ENCODE measurements around the gene ACSL4.

- TF ChIP-seq CSDC2 (CRISPR knock-in tag; IDR thresholded peaks at IDR 0.05) (no peak), ZC3H10 (CRISPR knock-in tag; IDR thresholded peaks at IDR 0.05) (no peak), ZFP30 (CRISPR knock-in tag; IDR thresholded peaks at IDR 0.05) (no peak), ZNF8 (CRISPR knock-in tag; IDR thresholded peaks at IDR 0.05) (no peak), CREB5 (CRISPR knock-in tag; IDR thresholded peaks at IDR 0.05; ENCODE audit: low read depth) (no peak), ZFP3 (CRISPR knock-in tag; IDR thresholded peaks at IDR 0.05) (no peak), TCF4 (CRISPR knock-in tag; IDR thresholded peaks at IDR 0.05; ENCODE audit: borderline replicate concordance) (no peak), ZNF565 (CRISPR knock-in tag; conservative IDR thresholded peaks at IDR 0.05; ENCODE audit: low read depth) (no peak), PPARA (CRISPR knock-in tag; IDR thresholded peaks at IDR 0.05; ENCODE audit: borderline replicate concordance) (no peak), SNAI2 (CRISPR knock-in tag; IDR thresholded peaks at IDR 0.05) (no peak), ISL1 (CRISPR knock-in tag; IDR thresholded peaks at IDR 0.05) (no peak), PATZ1 (CRISPR knock-in tag; IDR thresholded peaks at IDR 0.05; ENCODE audit: borderline replicate concordance) (no peak), POU6F1 (CRISPR knock-in tag; IDR thresholded peaks at IDR 0.05; ENCODE audit: borderline replicate concordance, low read depth) (no peak), RARB (CRISPR knock-in tag; IDR thresholded peaks at IDR 0.05) (no peak)
Observed at GRCh38 chrX:109600237-109600651, 132.8 kb downstream of the ACSL4 start.

Data from SK-N-SH treated with all-trans-retinoic acid at 6 μM for 48 hours (cell line).